HepG2 (cell line): ENCODE results near the gene LONP1. TPM values are rescaled to one million over a fixed set of nuclear protein-coding genes. Genes with fewer than 3 reads are reported as not detected.

Experiments
- AHDC1 ChIP-seq: sonication (generic); formaldehyde crosslinking; IDR thresholded peaks from 2 replicates; pipeline ENCODE4 v1.5.1; 2020; ENCODE audit warnings: mild to moderate bottlenecking, missing genetic modification reagents, borderline replicate concordance
- ISX ChIP-seq: sonication (generic); formaldehyde crosslinking; conservative IDR thresholded peaks from 2 replicates; pipeline ENCODE4 v1.5.0; 2020; ENCODE audit warnings: missing genetic modification reagents
- SIN3A ChIP-seq: IDR thresholded peaks from 2 replicates; pipeline ENCODE4 v1.6.1; 2011; ENCODE audit warnings: low read depth, mild to moderate bottlenecking, control low read depth, low read length, borderline replicate concordance
- TOE1 ChIP-seq: sonication (generic); formaldehyde crosslinking; IDR thresholded peaks from 2 replicates; pipeline ENCODE4 v1.4.0; 2020; ENCODE audit warnings: mild to moderate bottlenecking, missing genetic modification reagents
- YEATS4 ChIP-seq: sonication (generic); formaldehyde crosslinking; IDR thresholded peaks from 2 replicates; pipeline ENCODE4 v1.4.0; 2020; ENCODE audit warnings: missing genetic modification reagents, borderline replicate concordance
- ZBED4 ChIP-seq: sonication (generic); formaldehyde crosslinking; IDR thresholded peaks from 2 replicates; pipeline ENCODE4 v1.4.0; 2020; ENCODE audit warnings: missing genetic modification reagents, borderline replicate concordance
- ZBTB4 ChIP-seq: sonication (generic); formaldehyde crosslinking; IDR thresholded peaks from 2 replicates; pipeline ENCODE4 v1.4.0; 2020; ENCODE audit warnings: missing genetic modification reagents, mild to moderate bottlenecking, borderline replicate concordance
- ZNF616 ChIP-seq: sonication (generic); formaldehyde crosslinking; IDR thresholded peaks from 2 replicates; pipeline ENCODE4 v1.5.0; 2020; ENCODE audit warnings: low read depth, mild to moderate bottlenecking, missing genetic modification reagents
- polyA plus RNA-seq, 8 experiments: library from polyadenylated mRNA; depleted of rRNA in 3 of 8; stranded (reverse) in 7 of 8; unstranded in 1 of 8; fragments of >200 nt; fragmentation: Illumina TruSeq in 4 of 8; extraction: Trizol in 4 of 8; gene quantifications; 2 replicates each; pipeline versions ENCODE4 v1.2.1 to v1.2.3, GENCODE V29; 2011 to 2016; ENCODE audit warnings: low read depth in 4 of 8, missing spikeins in 1 of 8, mixed read lengths in 1 of 8; ENCODE audit not compliant: insufficient read depth in 1 of 8
- total RNA-seq, 5 experiments: library from RNA; depleted of rRNA; stranded (reverse); fragments of >200 nt; fragmentation: Illumina TruSeq; extraction: Trizol; gene quantifications; 2 replicates each; pipeline ENCODE4 v1.2.3, GENCODE V29; 2016; ENCODE audit warnings: low read depth in 1 of 5
- TF ChIP-seq, protein P1 (sequence below): sonication (generic); formaldehyde crosslinking; IDR thresholded peaks from 2 replicates; pipeline ENCODE4 v1.8.0; 2022; ENCODE audit warnings: mild to moderate bottlenecking, missing genetic modification reagents, borderline replicate concordance

LONP1 gene
- total and polyA plus RNA-seq, 2 of the 13 experiments (the other 11 are each of a cell fraction or from before 2014, with no cell fraction given): 59.5 to 76.8 TPM

- TF ChIP-seq TOE1 (CRISPR knock-in tag): no peak
- TF ChIP-seq ZBED4 (CRISPR knock-in tag): peak; percentile 58
- no peak for TF ChIP-seq YEATS4 (CRISPR knock-in tag)
- peak; percentile 53; the same call in 1 of the 2 replicates for TF ChIP-seq SIN3A
- TF ChIP-seq ZNF616: no peak
- 0 out of 2 replicates have a peak, but pooled peaks have one; percentile 9 for TF ChIP-seq AHDC1 (CRISPR knock-in tag)
- TF ChIP-seq, protein P1, sequence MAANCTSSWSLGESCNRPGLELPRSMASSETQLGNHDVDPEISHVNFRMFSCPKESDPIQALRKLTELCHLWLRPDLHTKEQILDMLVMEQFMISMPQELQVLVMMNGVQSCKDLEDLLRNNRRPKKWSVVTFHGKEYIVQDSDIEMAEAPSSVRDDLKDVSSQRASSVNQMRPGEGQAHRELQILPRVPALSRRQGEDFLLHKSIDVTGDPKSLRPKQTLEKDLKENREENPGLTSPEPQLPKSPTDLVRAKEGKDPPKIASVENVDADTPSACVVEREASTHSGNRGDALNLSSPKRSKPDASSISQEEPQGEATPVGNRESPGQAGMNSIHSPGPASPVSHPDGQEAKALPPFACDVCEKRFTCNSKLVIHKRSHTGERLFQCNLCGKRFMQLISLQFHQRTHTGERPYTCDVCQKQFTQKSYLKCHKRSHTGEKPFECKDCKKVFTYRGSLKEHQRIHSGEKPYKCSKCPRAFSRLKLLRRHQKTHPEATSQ (CRISPR knock-in tag): no peak
- TF ChIP-seq ISX: no peak
- no peak for TF ChIP-seq ZBTB4 (CRISPR knock-in tag)
Observed at GRCh38 chr19:5680437-5681368, 39.2 kb downstream of the LONP1 start, which contains the start of the genes HSD11B1L and MICOS13 (continued).
